ENCODE measurements around the gene CAMK4. TPM values are rescaled to one million over a fixed set of nuclear protein-coding genes. Genes with fewer than 3 reads are reported as not detected.

The CAMK4 gene
- total RNA-seq, 4 donors from 2014 or later: 3.5 to 38.8 (median 6.2) TPM

DNA sequence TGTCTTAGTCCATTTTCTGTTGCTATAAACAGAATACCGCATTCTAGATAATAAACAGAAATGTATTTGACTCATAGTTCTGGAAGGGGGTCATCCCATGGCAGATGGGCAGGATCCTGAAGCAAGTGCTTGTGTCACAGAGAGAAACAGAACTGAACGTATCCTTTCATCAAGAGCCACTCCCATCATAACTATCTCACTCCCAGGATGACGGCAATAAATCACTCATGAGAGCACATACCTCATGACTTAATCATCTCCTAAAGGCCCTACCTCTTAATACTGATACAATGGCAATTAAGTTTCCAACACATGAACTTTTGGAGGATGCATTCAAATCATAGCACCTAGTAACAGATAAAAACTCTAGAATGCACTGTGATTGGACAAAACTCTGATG is 142.9 kb downstream of the CAMK4 start:
- H3K4me3 ChIP-seq: no peak overlapping the region
- H3K9me3 ChIP-seq: no peaks in the 10 kb centered on the region
- H3K4me1 ChIP-seq: no peaks in the 10 kb centered on the region
- TF ChIP-seq POLR2A (IDR thresholded peaks at IDR 0.05): no peak
- TF ChIP-seq, protein P1, sequence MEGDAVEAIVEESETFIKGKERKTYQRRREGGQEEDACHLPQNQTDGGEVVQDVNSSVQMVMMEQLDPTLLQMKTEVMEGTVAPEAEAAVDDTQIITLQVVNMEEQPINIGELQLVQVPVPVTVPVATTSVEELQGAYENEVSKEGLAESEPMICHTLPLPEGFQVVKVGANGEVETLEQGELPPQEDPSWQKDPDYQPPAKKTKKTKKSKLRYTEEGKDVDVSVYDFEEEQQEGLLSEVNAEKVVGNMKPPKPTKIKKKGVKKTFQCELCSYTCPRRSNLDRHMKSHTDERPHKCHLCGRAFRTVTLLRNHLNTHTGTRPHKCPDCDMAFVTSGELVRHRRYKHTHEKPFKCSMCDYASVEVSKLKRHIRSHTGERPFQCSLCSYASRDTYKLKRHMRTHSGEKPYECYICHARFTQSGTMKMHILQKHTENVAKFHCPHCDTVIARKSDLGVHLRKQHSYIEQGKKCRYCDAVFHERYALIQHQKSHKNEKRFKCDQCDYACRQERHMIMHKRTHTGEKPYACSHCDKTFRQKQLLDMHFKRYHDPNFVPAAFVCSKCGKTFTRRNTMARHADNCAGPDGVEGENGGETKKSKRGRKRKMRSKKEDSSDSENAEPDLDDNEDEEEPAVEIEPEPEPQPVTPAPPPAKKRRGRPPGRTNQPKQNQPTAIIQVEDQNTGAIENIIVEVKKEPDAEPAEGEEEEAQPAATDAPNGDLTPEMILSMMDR (IDR thresholded peaks at IDR 0.05): no peak
- DNase-seq: no peak
- no peak overlapping the region for H3K27ac ChIP-seq
- no peaks in the 10 kb centered on the region for H3K27me3 ChIP-seq
- no peaks in the 10 kb centered on the region for H3K36me3 ChIP-seq

DNA sequence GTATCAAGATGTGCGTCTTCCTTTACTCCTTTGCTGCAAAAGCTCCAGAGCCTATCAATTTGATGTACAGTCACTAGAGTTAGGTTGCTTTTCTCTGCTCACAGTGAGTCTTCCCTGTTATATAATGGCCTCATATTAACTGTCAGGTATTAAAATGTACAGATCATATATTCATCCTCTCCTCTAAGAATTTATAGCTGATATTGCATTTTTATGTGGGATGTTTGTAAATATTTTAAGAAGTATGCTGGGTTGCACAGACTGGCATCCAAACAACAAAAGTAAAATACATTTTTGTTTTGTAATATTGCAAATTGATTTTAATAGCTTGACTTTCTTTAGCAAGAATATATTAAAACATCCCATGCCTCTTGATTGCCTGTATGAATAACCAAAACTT is 148.6 kb downstream of the CAMK4 start:
- H3K9me3 ChIP-seq: no peaks in the 10 kb centered on the region
- H3K4me1 ChIP-seq: no peaks in the 10 kb centered on the region
- no peaks in the 10 kb centered on the region for H3K36me3 ChIP-seq
- no peak overlapping the region for H3K4me3 ChIP-seq
- DNase-seq: no peak
- no peaks in the 10 kb centered on the region for H3K27me3 ChIP-seq
- TF ChIP-seq, protein P1 (IDR thresholded peaks at IDR 0.05): no peak
- no peak for TF ChIP-seq POLR2A (IDR thresholded peaks at IDR 0.05)
- no peak overlapping the region for H3K27ac ChIP-seq

DNA sequence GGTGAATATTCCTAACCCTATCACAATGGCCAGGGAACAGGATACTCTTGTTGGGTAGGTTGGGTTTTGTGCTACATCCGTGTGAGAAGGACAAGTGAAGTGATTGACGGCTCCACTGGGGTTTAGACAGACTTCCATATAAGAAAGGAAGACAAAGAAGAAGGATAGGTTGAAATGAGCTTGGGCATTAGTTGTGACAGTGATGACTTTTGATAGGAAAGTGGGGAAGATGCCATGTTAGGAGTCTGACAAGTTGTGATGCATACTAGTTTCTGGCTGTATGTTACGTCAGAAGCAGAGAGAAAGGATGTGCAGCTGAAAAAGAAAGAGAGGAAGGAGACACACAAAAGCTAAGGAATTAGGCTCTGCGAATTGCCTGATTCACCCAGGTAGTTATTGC is 150.2 kb downstream of the CAMK4 start:
- H3K27ac ChIP-seq: no peak overlapping the region
- no peak for DNase-seq
- H3K36me3 ChIP-seq: no peaks in the 10 kb centered on the region
- H3K4me3 ChIP-seq: no peak overlapping the region
- H3K9me3 ChIP-seq: no peaks in the 10 kb centered on the region
- TF ChIP-seq, protein P1 (IDR thresholded peaks at IDR 0.05): no peak
- no peak for TF ChIP-seq POLR2A (IDR thresholded peaks at IDR 0.05)
- H3K27me3 ChIP-seq: no peaks in the 10 kb centered on the region
- H3K4me1 ChIP-seq: no peaks in the 10 kb centered on the region

DNA sequence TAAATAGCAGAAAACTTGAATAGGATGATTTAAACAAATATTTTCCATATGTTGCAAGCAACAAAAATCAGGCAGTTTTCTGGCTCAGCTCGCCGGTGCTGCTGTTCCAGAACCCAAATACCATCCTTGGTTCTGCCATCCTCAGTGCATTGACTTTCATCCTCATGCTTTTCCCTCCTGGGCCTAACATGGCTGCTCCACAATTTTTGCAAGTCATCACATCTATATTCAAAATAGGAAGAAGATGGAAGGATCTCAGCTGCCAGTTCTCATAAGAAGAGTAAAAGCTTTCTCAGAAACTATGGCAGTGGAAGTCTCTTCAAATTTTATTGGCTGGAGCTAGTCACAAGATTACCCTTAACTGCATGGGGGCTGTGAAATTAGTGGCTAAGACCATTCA is 151.5 kb downstream of the CAMK4 start:
- no peak for DNase-seq
- no peak overlapping the region for H3K27ac ChIP-seq
- no peaks in the 10 kb centered on the region for H3K9me3 ChIP-seq
- TF ChIP-seq, protein P1 (IDR thresholded peaks at IDR 0.05): no peak
- TF ChIP-seq POLR2A (IDR thresholded peaks at IDR 0.05): no peak
- H3K36me3 ChIP-seq: no peaks in the 10 kb centered on the region
- H3K4me3 ChIP-seq: no peak overlapping the region
- no peaks in the 10 kb centered on the region for H3K4me1 ChIP-seq
- H3K27me3 ChIP-seq: no peaks in the 10 kb centered on the region

DNA sequence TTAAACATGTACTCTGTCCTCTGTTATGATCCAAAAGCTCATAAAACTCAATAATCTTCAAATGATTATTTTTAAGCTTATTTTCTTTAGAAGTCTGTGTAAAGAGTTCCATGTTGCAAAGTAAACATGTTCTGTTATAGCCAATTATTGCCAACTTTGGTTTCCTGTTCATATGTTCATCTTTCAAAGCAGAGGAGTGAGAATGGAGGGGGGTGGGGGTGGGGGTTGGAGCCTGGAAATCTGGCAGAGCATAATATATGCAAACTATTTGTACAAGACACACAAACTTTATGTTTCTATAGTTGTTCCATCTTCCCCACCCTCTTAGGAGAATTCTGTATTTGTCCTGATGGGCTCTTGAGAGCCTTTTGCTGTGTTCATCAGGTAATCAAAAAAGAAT is 153.1 kb downstream of the CAMK4 start:
- no peak for DNase-seq
- no peaks in the 10 kb centered on the region for H3K4me1 ChIP-seq
- H3K36me3 ChIP-seq: no peaks in the 10 kb centered on the region
- no peak overlapping the region for H3K27ac ChIP-seq
- H3K4me3 ChIP-seq: no peak overlapping the region
- H3K9me3 ChIP-seq: no peaks in the 10 kb centered on the region
- TF ChIP-seq, protein P1 (IDR thresholded peaks at IDR 0.05): no peak
- TF ChIP-seq POLR2A (IDR thresholded peaks at IDR 0.05): no peak
- H3K27me3 ChIP-seq: no peaks in the 10 kb centered on the region

DNA sequence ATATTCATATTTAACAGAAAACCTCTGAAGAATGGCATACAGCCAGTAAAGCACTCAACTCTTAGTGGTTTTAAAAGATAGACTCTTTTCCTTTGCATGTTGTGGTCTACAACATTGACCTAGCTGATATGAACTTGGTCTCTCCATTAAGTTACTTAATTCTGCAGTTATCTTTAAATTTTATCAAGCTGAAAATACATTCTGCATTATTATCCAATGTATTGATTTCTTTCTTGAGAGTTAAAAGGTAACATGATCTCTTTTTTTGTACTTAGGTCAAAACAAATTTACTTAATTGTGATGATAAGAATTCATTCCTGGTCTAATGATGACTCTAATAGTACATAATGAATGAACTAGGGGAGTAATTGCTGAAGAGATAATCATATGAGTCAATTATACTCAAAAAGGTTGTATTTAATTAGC is 155.2 kb downstream of the CAMK4 start:
- H3K4me1 ChIP-seq: no peaks in the 10 kb centered on the region
- H3K4me3 ChIP-seq: no peak overlapping the region
- H3K27me3 ChIP-seq: no peaks in the 10 kb centered on the region
- no peak for TF ChIP-seq POLR2A (IDR thresholded peaks at IDR 0.05)
- TF ChIP-seq, protein P1 (IDR thresholded peaks at IDR 0.05): no peak
- no peaks in the 10 kb centered on the region for H3K9me3 ChIP-seq
- H3K36me3 ChIP-seq: no peaks in the 10 kb centered on the region
- H3K27ac ChIP-seq: no peak overlapping the region
- no peak for DNase-seq
